HG02885 (cell line): ENCODE results near the gene YPEL1.
A peak's percentile ranks its signal among the peaks of the same experiment; 100 is the strongest.

Experiments used
- ATAC-seq: cut with Tn5 transposase; IDR thresholded peaks from one replicate; pipeline ENCODE4 v1.9.1; 2021; ENCODE audit warnings: mild to moderate bottlenecking; ENCODE audit not compliant: unreplicated experiment, poor library complexity

YPEL1 gene, protein sequence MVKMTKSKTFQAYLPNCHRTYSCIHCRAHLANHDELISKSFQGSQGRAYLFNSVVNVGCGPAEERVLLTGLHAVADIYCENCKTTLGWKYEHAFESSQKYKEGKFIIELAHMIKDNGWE

DNA sequence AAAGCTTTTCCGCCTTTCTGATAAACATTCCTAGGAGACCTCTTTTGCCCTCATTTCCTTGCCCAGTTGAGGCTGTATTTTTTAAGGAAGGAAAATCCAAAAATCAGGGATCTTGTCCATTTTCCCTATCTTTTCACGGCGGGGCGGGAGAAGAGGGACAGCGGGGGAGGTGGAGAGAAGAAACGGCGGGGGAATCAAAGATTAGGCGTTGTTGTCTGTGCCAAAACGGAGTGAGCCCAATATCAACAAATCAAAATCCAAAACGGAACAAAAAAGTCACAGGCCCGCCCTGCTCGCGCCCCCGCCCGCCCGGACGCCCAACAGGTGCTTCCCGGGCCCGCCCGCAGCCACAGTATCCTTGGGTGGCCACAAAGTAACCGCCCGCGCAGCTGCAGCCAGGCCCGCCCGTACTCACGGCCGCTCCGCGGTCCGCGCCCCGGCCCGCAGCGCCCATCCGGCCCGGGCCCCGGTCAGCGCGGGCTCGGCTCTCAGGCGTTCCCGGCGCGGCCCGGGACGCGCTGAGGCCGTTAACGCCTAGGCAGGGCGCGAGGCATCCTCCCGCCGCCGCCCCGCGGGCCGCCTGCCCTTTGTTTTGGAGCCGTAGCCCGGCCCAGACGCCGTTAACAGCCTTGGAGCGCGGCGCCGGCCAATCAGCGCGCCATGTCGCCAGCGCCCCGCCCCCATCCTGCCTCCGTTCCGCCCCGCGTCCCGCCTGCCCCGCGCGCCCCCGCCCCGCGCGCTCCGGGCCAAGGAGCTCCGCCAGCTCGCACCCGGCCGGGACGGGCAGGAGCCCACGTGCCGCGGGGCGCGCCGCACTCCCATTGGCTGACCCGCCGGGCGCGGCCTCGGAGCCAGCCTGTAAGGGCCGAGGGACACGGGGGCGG, at the start of gene YPEL1:
Gene YPEL1, minus strand, starts transcription at position 595 of the 884 bp plus-strand sequence. CDS start 25,050 bp downstream, outside the sequence.
- peak; percentile 85 for ATAC-seq

DNA sequence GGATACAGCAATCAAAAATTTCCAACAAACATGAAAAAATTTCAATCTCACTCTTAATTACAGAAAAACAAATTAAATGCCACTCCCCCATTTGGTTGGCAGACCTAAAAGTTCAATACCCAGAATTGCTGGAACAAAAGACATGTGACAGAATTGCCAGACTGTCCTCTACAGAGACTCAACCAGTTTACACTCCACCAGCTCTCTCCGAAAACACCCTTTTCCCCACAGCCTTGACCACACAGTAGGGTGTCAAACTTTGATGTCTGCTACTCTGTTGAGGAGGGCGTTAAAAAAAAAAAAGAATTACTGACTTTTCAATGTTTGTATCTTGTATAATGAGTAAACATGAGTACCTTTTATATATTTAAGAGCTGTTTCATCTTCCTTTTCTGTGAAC, 44.7 kb upstream of the YPEL1 start:
- no peak for ATAC-seq

DNA sequence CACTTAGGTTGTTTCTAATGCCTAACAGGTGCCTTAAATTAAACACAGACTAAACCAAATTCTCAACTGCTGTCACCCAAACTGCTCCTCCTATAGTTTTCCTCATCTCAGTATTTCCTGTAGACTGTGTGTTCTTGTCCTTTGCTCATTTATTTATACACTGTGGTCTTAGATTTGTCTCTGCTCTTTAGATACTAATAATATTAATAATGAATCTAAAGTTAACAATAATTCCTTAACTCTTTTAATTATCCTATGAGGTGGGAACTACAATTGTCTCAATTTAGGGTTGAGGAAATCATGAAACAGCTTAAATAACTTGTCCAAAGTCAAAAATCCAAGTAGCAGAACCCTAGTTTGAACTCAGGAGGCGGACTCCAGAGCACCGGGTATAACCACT, 43.9 kb upstream of the YPEL1 start:
- no peak for ATAC-seq

DNA sequence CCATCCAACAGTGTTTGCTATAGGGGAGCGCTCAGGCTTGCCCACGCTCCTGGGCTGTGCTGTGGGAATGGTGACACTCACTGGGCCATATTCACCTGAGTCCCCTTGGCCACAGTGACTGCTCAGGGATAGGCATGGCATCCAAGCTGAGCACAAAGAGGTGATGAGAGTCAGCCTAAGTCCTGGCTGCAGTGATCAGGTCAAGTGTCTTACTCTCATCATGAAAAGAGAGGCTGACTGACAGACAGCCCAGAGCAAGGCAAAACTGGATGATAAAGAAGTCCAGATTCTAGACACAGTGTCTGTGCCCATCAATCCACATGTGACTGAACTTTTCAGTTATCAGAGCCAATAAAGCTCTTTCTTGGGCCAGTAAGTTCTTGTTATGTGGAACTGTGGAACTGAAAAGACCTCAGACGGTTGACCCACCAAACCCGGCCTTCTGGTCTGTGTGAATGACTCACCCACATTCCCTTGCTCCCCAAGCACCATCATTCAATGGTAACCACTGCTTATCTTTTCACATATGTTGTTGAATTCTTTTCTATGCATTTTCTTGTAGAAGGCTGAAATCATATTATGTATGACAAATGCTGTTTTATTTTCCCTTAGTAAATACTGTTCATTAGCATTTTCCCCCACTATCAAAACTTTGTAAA, 43.2 kb upstream of the YPEL1 start:
- no peak for ATAC-seq

DNA sequence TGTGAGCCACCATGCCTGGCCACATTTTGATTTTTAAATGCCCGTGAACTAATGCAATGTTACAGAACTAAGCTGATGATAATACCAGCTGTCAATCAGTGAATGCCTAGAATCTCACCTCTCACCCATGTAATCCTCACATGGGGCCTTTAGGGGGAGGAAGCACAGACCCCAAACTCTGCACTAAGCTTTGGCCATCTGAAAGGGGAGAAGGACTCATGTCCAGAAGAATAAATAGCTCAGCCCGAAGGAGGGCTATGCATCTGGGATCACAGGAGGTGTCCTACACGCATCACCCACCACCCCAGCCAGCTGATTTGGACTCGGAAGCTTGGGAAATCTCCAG, 36.0 kb upstream of the YPEL1 start:
- no peak for ATAC-seq

DNA sequence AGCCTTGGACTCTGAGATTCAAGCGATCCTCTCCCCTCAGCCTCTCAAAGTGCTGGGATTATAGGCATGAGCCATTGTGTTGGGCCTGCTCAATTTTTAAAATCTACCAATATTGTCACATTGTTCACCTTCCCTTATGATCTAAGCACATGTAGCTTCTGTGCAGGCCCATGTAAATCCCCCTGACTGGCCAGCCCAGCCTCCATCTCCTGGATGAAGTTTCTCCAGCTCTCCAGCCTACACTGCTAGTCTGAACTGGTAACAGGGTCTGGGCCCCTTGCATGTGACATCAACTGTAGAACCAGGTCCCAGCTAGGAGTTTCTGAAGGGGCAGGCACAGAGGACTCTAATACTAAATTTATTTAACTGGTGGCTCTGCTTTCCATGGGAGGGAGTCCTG, 32.8 kb upstream of the YPEL1 start:
- no peak for ATAC-seq

DNA sequence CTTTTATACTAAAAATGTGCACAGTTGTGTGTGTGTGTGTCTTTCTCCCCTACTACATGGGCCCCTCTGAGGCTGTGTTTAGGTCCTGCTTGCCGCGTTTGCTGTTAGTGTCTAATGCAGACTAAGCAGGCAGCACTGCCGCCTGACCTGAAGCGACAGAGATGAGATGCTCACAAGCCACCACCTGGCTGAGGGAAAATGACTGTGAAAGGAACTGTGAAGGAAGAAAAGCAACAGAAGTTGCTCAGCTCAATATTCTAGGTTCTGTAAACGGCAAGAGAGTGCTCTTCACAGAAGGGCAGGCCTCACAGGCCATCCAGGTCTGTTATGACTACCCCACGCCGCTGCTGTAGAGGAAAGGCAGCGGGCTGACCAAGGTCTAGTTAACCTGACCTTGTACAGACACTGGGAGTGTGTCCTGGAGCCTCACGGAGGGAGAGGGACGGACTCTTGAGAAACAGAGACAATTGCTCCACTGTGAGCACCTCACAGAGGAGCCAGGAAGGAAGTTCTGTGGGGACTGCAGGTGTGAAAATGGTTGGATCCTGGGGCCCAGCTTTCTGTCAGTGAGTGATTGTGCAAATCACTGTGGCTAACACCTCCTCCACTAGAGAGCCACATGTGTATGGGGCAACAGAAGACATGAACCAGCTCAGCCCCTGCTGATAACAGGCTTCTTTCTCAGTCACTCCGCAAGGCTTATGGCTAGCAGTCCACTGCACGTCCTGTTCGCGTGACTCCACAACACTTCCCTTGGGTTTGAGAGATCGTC, 31.3 kb upstream of the YPEL1 start:
- ATAC-seq = peak; percentile 66

DNA sequence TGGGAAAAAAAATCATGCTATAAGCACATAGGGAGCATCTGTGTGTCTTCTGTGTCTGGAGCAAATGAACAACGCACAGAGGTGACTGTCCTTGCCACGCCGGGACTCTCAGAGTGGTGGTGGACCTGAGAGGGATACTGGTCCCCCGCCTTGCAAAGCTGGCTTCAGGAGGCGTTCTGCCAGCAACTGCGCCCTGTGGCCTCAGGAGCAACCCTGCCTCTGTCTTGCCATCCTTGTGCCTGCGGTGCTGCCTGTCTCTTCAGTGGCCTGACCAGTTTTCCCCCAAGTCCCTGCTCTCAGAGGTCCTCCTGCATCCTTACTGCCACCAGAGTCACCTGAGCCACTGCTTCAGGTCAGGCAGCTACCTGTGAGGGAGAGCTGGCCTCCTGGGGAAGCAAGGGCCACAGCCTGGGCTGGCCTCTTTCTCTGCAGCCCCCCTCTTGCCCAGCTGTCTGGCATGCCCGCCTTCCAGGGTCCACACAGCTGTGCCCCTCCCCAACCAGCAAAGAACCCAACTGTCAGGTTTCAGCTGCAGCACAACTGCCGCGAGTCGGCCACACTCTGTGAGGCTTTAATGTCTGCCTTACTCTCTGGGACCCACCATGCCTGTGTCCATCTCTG, 30.4 kb upstream of the YPEL1 start:
- ATAC-seq = no peak

DNA sequence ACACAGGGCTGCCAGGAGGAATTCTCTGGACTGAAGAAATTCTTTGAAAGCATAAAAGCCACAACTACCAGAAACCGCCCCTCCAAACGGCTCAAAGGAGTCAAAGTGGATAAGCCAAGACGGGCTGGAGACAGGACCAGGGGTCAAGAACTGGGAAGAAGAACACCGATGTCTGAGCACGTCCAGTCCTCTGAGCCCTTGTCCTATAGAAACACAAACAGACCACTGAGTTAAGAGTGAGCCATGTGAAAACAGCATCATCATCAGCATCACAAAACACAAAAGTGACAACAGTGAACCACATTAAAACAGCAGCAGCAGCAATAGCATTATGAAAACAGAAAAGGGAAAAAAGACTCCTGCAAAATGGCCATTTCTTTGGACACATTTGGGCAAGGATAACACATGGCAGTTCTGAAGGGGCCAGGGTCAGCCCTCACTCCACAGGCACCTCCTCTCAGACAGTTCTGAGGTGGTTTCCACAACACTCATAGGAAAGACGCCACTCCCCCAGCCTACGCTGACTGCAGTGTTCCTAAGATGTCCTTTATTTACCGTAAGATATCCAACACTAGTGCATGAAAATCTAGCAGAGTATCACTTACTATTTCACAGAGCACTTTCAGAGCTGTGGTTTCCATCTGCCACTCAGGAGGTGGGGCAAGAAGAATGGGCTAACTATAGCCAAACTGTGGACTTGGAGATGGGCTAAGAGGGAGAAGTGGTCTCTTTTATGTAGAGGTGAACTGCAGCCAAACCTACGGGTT, 28.6 kb upstream of the YPEL1 start:
- no peak for ATAC-seq

DNA sequence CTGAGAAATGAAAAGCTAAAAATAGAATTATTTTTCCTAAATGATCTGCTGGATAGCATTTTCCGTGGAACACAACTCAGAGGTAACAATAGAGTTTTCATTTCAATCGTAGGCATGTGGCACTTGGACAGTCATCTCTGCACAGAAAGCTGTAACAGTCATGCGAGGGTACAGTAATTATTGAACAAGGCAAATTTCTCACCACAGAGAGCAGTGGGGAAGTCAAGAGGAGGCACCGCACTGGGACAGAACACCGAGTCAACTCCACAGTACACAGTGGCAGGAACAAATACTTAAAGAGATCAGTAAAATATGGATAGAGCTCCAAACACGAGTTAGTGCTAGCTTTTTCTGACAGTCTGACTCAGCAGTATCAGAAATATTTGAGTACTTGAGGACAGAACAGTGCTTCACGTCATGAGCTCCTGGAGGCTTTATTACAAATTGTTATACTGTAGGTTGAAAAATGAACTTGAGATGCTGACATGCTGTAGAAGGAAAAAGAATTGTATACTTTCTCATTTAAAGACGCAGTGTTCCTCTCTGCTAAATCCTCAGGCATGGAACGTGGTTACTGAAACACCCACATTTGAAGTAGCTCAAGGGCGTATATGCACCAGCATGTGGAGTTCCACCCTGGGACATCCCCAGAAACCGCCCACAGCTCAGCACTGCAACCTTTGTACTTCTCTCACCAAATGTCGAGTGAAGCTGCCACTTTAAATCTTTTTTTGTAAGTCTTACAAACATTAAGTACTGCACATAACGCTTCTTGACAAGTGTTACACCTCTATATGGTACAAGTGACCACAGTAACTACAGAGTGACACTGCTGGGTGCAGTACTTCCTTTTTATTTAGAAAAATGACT, 27.4 kb upstream of the YPEL1 start:
- ATAC-seq = no peak

DNA sequence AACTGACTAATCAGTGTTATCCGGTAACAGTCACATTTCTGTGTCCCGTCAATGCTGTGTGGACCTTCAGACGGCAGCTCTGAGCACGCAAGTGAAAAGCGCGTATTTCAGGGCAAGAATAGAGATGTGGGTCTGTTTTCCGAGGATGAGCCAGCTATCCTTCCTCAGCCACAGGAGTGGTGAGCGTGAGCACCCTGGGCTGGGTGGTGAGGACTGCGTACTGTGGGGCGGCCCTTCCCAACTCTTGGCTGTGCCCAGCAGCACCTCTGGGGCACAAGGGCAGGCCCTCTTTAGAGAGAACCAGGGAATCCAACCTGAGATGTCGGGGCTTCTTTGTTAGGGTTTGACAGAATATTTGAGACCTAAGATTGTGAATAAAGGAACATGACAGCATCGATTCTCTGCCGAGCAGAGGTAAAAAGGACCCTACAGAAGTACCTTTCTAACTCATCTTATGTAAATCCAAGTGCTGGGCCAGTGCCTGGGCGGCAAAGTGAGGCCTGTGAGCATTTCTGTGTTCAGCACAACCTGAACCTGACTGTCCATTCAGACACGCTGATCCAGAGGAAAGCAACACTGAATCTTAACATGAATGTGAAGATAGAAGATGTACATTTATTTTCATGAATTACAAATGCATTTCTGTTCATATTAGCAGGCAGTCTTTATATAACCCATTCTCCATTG, 26.5 kb upstream of the YPEL1 start:
- no peak for ATAC-seq

DNA sequence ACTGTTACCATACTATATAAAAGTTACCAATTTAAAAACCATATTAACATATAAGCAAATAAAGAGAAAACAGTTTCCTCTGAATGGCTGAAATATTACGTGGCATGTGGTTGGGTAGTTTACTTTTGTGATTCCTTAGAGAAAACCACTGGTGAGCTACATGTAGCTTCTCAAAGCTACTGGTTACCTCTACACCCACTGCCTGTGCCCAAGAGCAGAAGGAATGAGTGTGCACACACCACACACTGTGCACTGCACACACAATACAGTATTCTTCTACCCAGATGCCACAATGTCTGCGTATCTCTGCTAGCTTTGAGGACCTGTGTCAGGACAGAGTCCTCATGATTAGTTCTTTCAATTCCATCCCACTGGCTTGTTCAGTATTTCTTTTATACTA, 25.5 kb upstream of the YPEL1 start:
- ATAC-seq = no peak

DNA sequence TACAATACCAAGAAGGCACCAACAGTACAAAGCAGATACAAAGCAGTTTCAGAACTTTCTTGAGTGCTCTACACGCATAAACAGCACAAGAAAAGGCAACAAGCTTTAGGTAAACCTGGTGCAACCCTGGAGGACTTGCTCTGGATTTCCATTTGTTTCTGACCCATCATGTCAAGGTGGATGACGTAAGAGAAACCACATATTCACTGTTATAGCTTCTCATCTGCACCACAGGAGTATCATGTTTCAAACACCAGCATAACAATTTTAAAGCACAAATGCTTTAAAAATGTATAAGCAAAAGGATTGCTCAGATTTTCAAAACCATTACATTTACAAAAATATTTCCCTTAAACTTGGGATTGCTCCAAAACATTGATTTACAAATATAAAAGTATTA, 25.0 kb upstream of the YPEL1 start:
- no peak for ATAC-seq

DNA sequence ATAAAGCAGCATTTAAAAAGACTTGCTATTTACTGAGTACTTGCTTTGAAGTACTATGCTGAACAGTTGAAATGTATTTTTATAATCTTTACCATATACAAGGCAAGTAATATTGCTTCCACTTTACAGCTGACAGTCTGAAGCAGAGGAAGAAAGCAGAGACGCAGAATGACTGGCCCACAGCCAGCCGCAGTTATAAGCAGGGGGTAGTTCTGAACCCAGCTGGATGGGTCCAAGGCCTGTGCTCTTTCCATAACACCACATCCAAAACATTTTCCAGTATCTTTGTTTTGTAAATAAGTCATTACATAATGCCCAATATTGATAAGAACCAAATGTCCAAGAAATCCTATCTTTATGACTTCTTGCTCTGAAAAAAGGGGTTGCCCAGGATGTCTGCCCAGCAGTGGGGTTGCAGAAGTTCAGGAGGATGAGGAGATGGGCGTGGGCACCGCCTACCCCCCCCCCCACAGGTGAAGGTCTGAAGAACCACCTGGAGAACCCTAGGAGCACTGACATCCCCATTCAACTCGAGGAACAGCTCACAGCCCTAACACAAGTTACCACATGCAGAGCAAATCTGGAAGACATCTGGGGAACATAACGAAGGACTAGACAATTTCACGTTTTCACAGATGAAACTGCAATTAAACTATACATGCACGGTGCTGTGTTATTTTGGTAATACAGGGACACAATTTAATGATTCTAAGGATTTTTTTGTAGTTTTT, 24.2 kb upstream of the YPEL1 start:
- ATAC-seq = no peak

DNA sequence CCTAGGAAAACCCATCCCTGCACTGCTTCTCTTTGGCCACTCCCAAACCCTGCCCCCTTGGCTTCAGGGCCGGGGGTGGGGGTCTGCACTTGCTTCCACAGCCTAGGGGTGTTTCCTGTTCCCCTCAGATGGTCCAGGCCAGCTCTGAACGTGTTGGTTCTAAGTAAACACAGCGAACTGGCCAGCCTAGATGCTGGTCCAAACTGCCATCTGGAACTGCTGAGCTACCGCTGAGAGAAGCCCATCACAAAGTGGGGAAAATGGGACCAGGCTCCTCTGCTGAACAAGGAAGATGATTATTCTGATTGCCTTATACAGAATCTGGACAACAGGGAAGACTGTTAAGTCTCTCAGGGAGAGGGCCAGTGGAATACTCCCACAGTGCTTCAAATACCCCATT, 23.5 kb upstream of the YPEL1 start:
- ATAC-seq = no peak

DNA sequence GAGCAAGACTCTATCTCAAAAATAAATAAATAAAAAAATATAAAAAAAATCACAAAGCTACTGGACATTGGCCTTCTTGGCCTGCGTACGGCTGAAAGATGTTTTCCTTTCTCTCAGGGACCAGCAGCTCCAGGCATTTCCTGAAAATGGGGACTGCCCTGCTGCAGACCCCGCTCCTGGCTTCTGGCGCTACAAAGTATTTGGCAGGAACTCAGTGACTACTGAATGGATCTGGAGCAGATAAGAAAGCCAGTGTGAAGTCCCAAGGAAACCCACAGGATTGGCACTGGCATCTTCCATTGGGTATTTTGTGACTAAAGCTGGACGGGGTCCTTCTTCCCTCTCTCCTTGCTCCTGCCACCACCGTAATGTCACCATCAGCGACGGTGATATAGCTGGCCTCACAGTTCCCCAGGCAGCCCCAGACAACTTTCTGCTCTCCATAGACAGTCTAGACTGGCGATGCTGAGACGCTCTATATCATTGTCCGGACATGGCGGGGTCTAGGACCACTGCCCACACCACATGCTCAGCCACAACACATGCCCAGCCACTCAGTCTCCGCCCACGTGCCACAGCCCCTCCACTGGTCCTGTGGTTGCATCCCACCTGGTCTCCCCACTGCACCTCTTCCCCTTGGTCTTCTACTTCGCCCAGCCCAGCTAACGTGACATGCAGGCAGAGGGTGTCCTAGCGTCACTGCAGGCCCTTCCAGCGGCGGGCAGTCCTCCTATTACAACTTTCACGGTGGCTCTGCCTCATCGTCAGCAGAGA, 22.7 kb upstream of the YPEL1 start:
- ATAC-seq = no peak

DNA sequence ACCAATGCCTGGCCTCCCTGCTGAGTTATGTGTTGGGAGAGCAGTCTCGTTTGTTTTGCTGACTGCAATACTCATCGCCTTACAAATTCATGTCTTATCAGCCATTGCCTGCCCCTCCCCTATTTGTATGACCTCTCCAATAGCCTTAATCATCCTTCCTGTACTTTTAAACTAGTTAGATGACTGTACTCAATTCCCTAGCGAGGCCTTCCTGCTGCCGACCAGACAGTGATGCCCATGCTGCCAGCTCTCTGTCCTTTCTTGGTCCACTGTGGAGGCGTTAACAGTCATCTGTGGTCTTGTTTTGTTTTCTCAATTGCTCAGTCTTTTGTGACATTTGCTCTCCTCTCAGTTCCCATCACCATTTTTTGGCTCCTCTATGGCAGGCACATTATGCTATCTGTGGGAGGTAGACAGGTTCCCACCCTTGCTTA, 20.3 kb upstream of the YPEL1 start:
- ATAC-seq = no peak
